SK-N-SH treated with all-trans-retinoic acid at 6 μM for 48 hours (cell line): ENCODE measurements around the gene ALKBH5.

Experiments used
- ARNTL ChIP-seq: fragments of 450-650 bp; formaldehyde crosslinking; IDR thresholded peaks from 2 replicates; pipeline ENCODE4 v1.5.0; 2020; ENCODE audit warnings: low read depth, mild to moderate bottlenecking, moderate library complexity, borderline replicate concordance
- CSDC2 ChIP-seq: fragments of 250-450 bp; sonication (Bioruptor Pico); IDR thresholded peaks from 2 replicates; pipeline ENCODE4 v1.5.0; 2020; ENCODE audit warnings: mild to moderate bottlenecking, moderate library complexity
- ESRRG ChIP-seq: fragments of 250-450 bp; sonication (Bioruptor Pico); IDR thresholded peaks from 2 replicates; pipeline ENCODE4 v1.6.1; 2021; ENCODE audit warnings: mild to moderate bottlenecking
- RARB ChIP-seq: fragments of 250-450 bp; sonication (Bioruptor Pico); IDR thresholded peaks from 2 replicates; pipeline ENCODE4 v1.8.0; 2021; ENCODE audit warnings: mild to moderate bottlenecking, moderate library complexity
- TCF4 ChIP-seq: fragments of 250-450 bp; sonication (Bioruptor Pico); IDR thresholded peaks from 2 replicates; pipeline ENCODE4 v1.8.0; 2021; ENCODE audit warnings: mild to moderate bottlenecking, moderate library complexity, borderline replicate concordance
- TOX ChIP-seq: fragments of 250-450 bp; sonication (Bioruptor Pico); IDR thresholded peaks from 2 replicates; pipeline ENCODE4 v1.8.0; 2021; ENCODE audit warnings: mild to moderate bottlenecking, moderate library complexity, borderline replicate concordance
- TSHZ2 ChIP-seq: fragments of 250-450 bp; sonication (Bioruptor Pico); IDR thresholded peaks from 2 replicates; pipeline ENCODE4 v1.5.0; 2020; ENCODE audit warnings: mild to moderate bottlenecking, moderate library complexity
- ZFP3 ChIP-seq: fragments of 250-450 bp; sonication (Bioruptor Pico); IDR thresholded peaks from 2 replicates; pipeline ENCODE4 v1.5.0; 2020; ENCODE audit warnings: mild to moderate bottlenecking, moderate library complexity
- ZFP30 ChIP-seq: fragments of 450-650 bp; formaldehyde crosslinking; IDR thresholded peaks from 2 replicates; pipeline ENCODE4 v1.5.0; 2022; ENCODE audit warnings: mild to moderate bottlenecking, moderate library complexity
- ZNF565 ChIP-seq: fragments of 450-650 bp; formaldehyde crosslinking; conservative IDR thresholded peaks from 2 replicates; pipeline ENCODE4 v1.5.0; 2020; ENCODE audit warnings: low read depth, mild to moderate bottlenecking, moderate library complexity
- ZNF8 ChIP-seq: fragments of 450-650 bp; formaldehyde crosslinking; IDR thresholded peaks from 2 replicates; pipeline ENCODE4 v1.5.0; 2020; ENCODE audit warnings: mild to moderate bottlenecking, moderate library complexity
- TF ChIP-seq, protein P1 (sequence below): fragments of 250-450 bp; sonication (Bioruptor Pico); IDR thresholded peaks from 2 replicates; pipeline ENCODE4 v1.8.0; 2020; ENCODE audit warnings: mild to moderate bottlenecking, moderate library complexity, borderline replicate concordance

DNA sequence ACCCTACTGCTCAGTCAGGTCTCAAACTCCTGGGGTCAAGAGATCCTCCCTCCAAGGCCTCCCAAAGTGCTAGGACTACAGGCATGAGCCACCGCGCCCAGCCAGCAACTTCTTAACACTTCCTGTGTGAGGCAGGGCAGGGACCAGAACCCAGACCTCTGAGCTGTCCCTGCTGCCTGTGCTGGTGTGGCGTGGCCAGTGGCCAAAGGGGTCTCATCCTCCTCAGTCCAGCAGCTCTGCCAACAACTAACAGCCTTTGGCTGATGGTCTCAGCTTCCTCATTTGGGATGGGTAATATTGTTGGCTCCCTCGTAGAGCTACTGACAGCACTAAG lies 40.4 kb downstream of the ALKBH5 start:
- TF ChIP-seq ZFP3 (no peak), ARNTL (no peak), TOX (CRISPR knock-in tag) (no peak), TCF4 (CRISPR knock-in tag) (no peak), TSHZ2 (CRISPR knock-in tag) (no peak), CSDC2 (CRISPR knock-in tag) (no peak), RARB (CRISPR knock-in tag) (no peak), ZNF565 (no peak), ZFP30 (CRISPR knock-in tag) (no peak), ZNF8 (CRISPR knock-in tag) (no peak), ESRRG (CRISPR knock-in tag) (no peak)
- TF ChIP-seq, protein P1, sequence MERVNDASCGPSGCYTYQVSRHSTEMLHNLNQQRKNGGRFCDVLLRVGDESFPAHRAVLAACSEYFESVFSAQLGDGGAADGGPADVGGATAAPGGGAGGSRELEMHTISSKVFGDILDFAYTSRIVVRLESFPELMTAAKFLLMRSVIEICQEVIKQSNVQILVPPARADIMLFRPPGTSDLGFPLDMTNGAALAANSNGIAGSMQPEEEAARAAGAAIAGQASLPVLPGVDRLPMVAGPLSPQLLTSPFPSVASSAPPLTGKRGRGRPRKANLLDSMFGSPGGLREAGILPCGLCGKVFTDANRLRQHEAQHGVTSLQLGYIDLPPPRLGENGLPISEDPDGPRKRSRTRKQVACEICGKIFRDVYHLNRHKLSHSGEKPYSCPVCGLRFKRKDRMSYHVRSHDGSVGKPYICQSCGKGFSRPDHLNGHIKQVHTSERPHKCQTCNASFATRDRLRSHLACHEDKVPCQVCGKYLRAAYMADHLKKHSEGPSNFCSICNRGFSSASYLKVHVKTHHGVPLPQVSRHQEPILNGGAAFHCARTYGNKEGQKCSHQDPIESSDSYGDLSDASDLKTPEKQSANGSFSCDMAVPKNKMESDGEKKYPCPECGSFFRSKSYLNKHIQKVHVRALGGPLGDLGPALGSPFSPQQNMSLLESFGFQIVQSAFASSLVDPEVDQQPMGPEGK (CRISPR knock-in tag): no peak
